ENCODE measurements around the gene MIER3.

GRCh38 chr5:56873056-56873455 is 78.9 kb downstream of the MIER3 start:
- TF ChIP-seq POLR2AphosphoS5 (IDR thresholded peaks at IDR 0.05; ENCODE audit: borderline replicate concordance, low read depth, low read length): no peak
- TF ChIP-seq EZH2 (IDR thresholded peaks at IDR 0.05): no peak
- TF ChIP-seq FOXP2 (optimal IDR thresholded peaks at IDR 0.05; ENCODE audit: control extremely low read depth, extremely low read length, insufficient read depth): no peak

All from SK-N-MC (cell line).